Gastroesophageal sphincter (tissue), 4 donors: ENCODE data around the gene SUN5. TPM values are rescaled to one million over a fixed set of nuclear protein-coding genes. Genes with fewer than 3 reads are reported as not detected.

Experiments
- ATAC-seq: fragments of 150-250 bp; one replicate; pipeline ENCODE4 v1.9.1; 2016; ENCODE audit warnings: mild to moderate bottlenecking, moderate library complexity
- H3K27ac ChIP-seq, 4 donors: fragments of 200-600 bp; sonication (generic) in 3 of 4; 1 replicate in 3 of 4; 2 replicates in 1 of 4; pipeline ENCODE4 v1.5.1; 2016 to 2019
- H3K27me3 ChIP-seq: fragments of 200-600 bp; sonication (generic); one replicate; pipeline ENCODE4 v1.5.1; 2019
- H3K36me3 ChIP-seq, 2 donors: fragments of 200-600 bp; sonication (generic); one replicate each; pipeline ENCODE4 v1.5.1; 2019; ENCODE audit warnings: control low read depth in 1 of 2
- H3K4me1 ChIP-seq, 3 donors: fragments of 200-600 bp; sonication (generic); 1 replicate in 2 of 3; 2 replicates in 1 of 3; pipeline ENCODE4 v1.5.1; 2016 to 2019; ENCODE audit warnings: control low read depth in 2 of 3
- H3K4me3 ChIP-seq, 2 donors: fragments of 200-600 bp; sonication (generic); one replicate each; pipeline ENCODE4 v1.5.1; 2019; ENCODE audit warnings: mild to moderate bottlenecking in 1 of 2, moderate library complexity in 1 of 2
- H3K9me3 ChIP-seq, 3 donors: fragments of 200-600 bp; sonication (generic); one replicate each; pipeline ENCODE4 v1.5.1; 2017 to 2019; ENCODE audit warnings: control low read depth in 2 of 3
- EP300 ChIP-seq: sonication (generic); formaldehyde crosslinking; IDR thresholded peaks from one replicate; pipeline ENCODE4 v1.6.1; 2017; ENCODE audit warnings: antibody characterized with exemption, mild to moderate bottlenecking
- POLR2A ChIP-seq, 2 donors: fragments of 450-650 bp; IDR thresholded peaks; one replicate each; pipeline ENCODE4 v1.6.1; 2017; ENCODE audit warnings: antibody characterized with exemption in 2 of 2, mild to moderate bottlenecking in 2 of 2, moderate library complexity in 1 of 2
- POLR2AphosphoS5 ChIP-seq: sonication (generic); formaldehyde crosslinking; IDR thresholded peaks from one replicate; pipeline ENCODE4 v1.6.1; 2017; ENCODE audit warnings: antibody characterized with exemption
- WGBS, 2 donors: methylation state at CpG; one replicate each; pipeline ENCODE4 v1.1.5; 2018; ENCODE audit warnings: low coverage in 1 of 2; 5-methylcytosine and 5-hydroxymethylcytosine counted together
- total RNA-seq, 4 donors: library from RNA; depleted of rRNA; stranded (reverse); fragments of >200 nt; gene quantifications; one replicate each; pipeline ENCODE4 v1.1.0, GENCODE V29; 2016
- TF ChIP-seq, protein P1 (sequence below), 4 experiments: fragments of 200-600 bp in 2 of 4; fragments of 450-650 bp in 2 of 4; sonication (generic) in 1 of 4; IDR thresholded peaks; one replicate each; pipeline ENCODE4 v1.5.1; 2017 to 2019; ENCODE audit warnings: antibody characterized with exemption in 4 of 4, mild to moderate bottlenecking in 2 of 4, moderate library complexity in 2 of 4

The SUN5 gene
- total RNA-seq, 4 donors from 2014 or later = not detected

DNA sequence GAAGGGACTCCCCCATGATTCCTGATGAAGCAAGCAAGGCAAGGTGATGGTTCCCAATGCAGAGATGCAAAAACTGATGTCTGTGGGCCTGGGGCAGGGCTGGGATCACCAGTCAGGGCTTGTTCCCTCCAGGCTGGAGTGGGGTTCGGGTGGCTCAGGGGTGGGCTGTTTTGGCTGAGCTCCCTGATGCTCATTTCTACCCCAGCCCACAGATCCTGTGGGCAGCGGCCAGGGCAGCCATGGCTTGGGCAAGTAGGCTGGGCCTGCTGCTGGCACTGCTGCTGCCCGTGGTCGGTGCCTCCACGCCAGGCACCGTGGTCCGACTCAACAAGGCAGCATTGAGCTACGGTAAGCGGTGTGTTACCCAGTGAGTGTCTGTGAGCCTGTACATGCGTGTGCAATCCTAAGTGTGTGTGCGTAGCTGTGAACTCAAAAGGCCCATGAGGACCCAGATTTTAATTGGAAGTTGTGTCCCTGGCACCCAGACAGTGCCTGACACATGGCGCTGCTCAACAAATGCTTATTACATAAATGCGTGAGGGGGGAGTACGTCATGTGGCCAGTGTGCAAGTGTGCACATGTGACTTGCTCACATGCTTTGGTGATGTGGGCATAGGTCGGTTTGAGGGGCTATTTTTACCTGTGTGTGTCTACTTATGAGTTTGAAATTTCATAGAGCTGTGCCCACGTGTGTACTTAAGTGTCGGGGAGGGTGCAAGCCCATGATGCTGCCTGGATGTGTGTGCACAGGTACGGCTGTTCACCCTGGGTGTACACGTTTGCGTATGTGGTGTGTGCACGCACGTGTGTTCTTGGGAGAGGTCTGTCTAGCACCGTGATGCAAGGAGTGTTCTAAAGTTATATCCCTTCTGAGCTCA, 4.3 kb upstream of the SUN5 start:
- 70 to 79% methylated on average over 2 to 7 of the region's 23 CpGs for WGBS, 2 donors
- Histone ChIP-seq H3K27me3 (peaks cover 24% of the 10 kb centered on the region), H3K4me1 (no peaks in the 10 kb centered on the region), H3K9me3 (peaks cover 0 to 15% (median 0%) of the 10 kb centered on the region in 3 donors), H3K4me3 (no peak overlapping the region), H3K27ac (no peak overlapping the region), H3K36me3 (no peaks in the 10 kb centered on the region)
- TF ChIP-seq EP300 = no peak
- TF ChIP-seq, protein P1, sequence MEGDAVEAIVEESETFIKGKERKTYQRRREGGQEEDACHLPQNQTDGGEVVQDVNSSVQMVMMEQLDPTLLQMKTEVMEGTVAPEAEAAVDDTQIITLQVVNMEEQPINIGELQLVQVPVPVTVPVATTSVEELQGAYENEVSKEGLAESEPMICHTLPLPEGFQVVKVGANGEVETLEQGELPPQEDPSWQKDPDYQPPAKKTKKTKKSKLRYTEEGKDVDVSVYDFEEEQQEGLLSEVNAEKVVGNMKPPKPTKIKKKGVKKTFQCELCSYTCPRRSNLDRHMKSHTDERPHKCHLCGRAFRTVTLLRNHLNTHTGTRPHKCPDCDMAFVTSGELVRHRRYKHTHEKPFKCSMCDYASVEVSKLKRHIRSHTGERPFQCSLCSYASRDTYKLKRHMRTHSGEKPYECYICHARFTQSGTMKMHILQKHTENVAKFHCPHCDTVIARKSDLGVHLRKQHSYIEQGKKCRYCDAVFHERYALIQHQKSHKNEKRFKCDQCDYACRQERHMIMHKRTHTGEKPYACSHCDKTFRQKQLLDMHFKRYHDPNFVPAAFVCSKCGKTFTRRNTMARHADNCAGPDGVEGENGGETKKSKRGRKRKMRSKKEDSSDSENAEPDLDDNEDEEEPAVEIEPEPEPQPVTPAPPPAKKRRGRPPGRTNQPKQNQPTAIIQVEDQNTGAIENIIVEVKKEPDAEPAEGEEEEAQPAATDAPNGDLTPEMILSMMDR (IDR thresholded peaks at IDR 0.05) = no peak
- TF ChIP-seq POLR2AphosphoS5 = no peak
- TF ChIP-seq POLR2A (IDR thresholded peaks at IDR 0.05) = no peak
- ATAC-seq = no peak

DNA sequence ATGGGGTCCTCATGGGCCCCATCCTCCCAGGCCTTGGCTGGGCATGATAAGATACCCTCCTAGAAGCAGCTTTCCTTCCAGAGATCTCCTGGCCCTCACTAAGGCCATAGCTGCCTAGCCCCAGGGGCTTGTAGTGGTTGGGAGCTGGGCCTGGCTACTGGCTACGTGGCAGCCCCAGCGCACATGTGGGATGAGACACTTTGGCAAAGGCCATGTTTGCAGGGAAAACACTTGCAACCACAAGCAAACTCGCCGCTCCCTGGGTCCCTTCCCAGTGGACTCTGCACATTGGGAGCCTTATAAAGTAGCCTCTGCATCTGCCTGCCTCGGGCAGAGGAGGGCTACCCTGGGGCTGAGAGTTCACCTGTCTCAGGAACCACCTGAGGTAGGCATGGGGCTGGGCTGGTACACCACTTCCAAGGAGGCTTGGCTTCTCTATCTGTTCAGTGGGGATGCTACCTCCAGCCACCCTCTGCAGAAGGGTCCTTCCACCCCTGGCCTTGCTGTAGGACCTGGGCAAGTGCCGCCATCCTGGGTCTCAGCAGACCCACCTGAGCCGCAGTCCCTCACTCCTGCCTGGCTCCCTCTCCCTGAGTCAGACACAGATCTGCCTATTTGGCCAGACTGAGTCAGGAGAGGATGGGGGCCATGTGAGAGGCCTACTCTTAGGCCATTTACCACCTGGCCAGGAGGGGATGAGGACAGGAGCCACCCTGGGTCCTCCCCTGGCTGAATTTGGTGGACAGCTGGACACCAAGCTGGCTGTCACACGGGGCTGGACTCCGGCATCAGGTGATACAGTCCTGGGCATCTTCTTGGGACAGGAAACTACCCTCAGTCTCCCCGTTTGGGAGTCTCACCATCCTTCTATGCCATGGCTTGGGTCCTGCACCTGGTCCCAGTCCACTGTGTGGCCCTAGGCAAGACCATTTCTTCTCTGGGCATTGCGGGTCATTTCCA, 3.4 kb upstream of the SUN5 start, which contains the start of gene BPIFB2:
TSS of gene BPIFB2 (plus strand) at position 329 of the 960 bp plus-strand sequence. CDS start 871 bp downstream, outside the sequence.
- no CpG with 5 or more reads among the region's 11 CpGs for WGBS, 2 donors
- no peak for ATAC-seq
- TF ChIP-seq POLR2AphosphoS5 = no peak
- TF ChIP-seq, protein P1 (IDR thresholded peaks at IDR 0.05) = no peak
- Histone ChIP-seq H3K27ac (no peak within 1 kb of the TSS), H3K4me3 (no peak within 1 kb of the TSS), H3K36me3 (no peaks in the 10 kb centered on the region), H3K27me3 (peaks cover 18% of the 10 kb centered on the region), H3K9me3 (peaks cover 0 to 15% (median 0%) of the 10 kb centered on the region in 3 donors), H3K4me1 (no peaks in the 10 kb centered on the region)

DNA sequence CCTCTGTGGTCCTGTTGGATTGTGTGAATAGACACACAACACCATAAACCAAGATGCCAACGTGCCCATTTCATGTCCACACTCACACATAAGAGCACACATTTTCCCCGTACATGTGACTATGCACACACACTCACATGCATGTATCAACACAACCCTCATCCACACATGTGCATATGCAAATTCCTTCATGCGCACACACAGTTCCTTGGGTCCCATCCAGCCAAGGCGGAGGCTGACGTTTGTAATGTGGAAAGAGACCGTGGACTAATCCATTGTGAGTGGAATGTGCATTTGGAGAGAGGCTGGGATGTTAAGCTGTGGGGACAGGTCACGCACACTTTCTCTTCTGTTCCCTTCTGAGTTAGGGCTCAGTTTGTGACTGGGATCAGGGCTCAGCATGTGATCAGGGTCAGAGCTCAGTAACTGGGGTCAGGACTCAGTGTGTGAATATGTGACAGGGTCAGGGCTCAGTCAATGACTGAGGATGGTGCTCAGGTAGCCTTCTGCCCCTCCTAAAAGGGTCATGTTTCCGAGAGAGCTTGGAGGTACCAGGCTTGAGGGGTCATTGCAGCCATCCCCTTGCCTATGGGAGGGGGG, 2.6 kb upstream of the SUN5 start:
- TF ChIP-seq POLR2A (IDR thresholded peaks at IDR 0.05) (no peak), EP300 (no peak), POLR2AphosphoS5 (no peak)
- TF ChIP-seq, protein P1 (IDR thresholded peaks at IDR 0.05) = no peak
- ATAC-seq = no peak
- Histone ChIP-seq H3K27ac (no peak overlapping the region), H3K27me3 (peaks cover 12% of the 10 kb centered on the region), H3K9me3 (peaks cover 0 to 15% (median 0%) of the 10 kb centered on the region in 3 donors), H3K36me3 (no peaks in the 10 kb centered on the region), H3K4me1 (no peaks in the 10 kb centered on the region), H3K4me3 (no peak overlapping the region)
- WGBS, 2 donors = 67 to 93% methylated on average over 3 to 6 of the region's 8 CpGs

DNA sequence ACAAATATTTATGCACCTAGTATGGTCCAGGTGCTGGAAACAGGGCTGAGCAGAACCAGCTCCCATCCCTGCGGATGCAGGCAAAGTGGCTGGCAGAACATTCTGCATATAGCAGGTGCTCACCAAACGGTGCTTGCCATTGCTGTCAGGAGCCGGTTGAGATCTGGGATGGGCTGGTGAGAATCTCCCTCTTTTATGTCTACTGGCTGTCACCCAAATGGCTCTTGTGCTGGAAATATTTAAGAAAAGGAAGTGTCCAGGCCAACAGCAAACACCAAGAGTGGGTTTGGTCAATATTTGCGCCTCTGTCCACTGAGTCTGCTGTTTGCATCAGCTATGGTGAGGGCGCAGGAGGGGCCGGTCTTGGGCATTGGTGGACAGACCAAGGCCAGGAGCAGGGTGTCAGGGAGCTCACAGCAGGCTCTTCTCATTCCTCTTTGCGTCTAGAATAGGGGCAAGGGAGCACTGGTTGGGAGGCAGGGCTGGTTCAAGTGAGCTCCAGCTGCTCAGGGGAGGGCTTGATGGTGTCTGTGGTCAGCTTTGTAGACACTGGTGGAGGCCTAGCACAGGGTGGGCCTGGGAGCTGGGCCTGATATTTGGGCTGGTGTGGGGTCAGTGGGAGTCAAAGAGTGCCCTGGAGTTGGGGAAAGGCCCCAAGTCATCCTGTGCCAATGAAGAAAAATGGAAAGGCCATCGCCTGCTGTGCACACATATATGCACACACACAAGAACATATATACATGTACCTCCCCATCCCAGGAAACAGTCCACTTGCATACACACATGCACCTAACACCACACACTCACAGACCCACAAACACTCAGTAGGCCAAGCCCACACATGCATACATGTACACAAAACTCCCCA, 1.9 kb upstream of the SUN5 start:
- ATAC-seq = no peak
- Histone ChIP-seq H3K9me3 (peaks cover 0 to 15% (median 0%) of the 10 kb centered on the region in 3 donors), H3K27ac (no peak overlapping the region), H3K27me3 (peaks cover 7% of the 10 kb centered on the region), H3K4me1 (no peaks in the 10 kb centered on the region), H3K36me3 (no peaks in the 10 kb centered on the region), H3K4me3 (no peak overlapping the region)
- TF ChIP-seq, protein P1 (IDR thresholded peaks at IDR 0.05) = no peak
- TF ChIP-seq POLR2A (IDR thresholded peaks at IDR 0.05) (no peak), POLR2AphosphoS5 (no peak), EP300 (no peak)
- WGBS, 2 donors = 69 to 73% methylated on average over 2 to 4 of the region's 8 CpGs
